ENCODE results near the gene CNIH2. TPM values are rescaled to one million over a fixed set of nuclear protein-coding genes. Genes with fewer than 3 reads are reported as not detected.
"Not testable (repeated sequence)": the region's sequence is repeated elsewhere in the genome, so short reads cannot be mapped to it uniquely, and the experiment has no call there.

Gene CNIH2
- polyA plus RNA-seq, 1 experiment, result 1.2 TPM

GRCh38 chr11:66316849-66317251, 38.9 kb downstream of the CNIH2 start, which contains the start of gene CD248:
Gene CD248, minus strand, starts transcription at chr11:66317044. Its CDS starts 17 bp downstream, at chr11:66317027.
- CTCF ChIA-PET, result interaction anchor here (2.3 to 11.3 kb wide), 4 partner anchors 10 to 71 kb away, joined by 15 to 188 read pairs (median 22); partner anchors contain the start of gene RIN1
- Histone ChIP-seq H3K4me3 (ENCODE audit: low read depth, low read length) (peak within 1 kb of the TSS; percentile 69), H3K36me3 (ENCODE audit: control insufficient read depth, insufficient read depth, low read length) (no peaks in the 10 kb centered on the region; the same call in 1 of the 2 replicates), H3K27me3 (ENCODE audit: control insufficient read depth, insufficient read depth, low read length) (no peaks in the 10 kb centered on the region)
- POLR2A ChIA-PET, result interaction anchor here (0.5 to 1.1 kb wide), 5 partner anchors 10 to 792 kb away, joined by 3 to 10 read pairs (median 6); partner anchors contain the start of genes RIN1, SCYL1 and YIF1A
- TF ChIP-seq CTCF (IDR thresholded peaks at IDR 0.05; ENCODE audit: insufficient read depth, low read depth, low read length), result no peak
- DNase-seq (ENCODE audit: low read depth), result no peak

GRCh38 chr11:66317322-66317722, 39.3 kb downstream of the CNIH2 start:
- DNase-seq (ENCODE audit: low read depth), result no peak
- no peaks in the 10 kb centered on the region; the same call in 1 of the 2 replicates for H3K36me3 ChIP-seq (ENCODE audit: control insufficient read depth, insufficient read depth, low read length)
- ChIA-PET CTCF (interaction anchor here (2.3 to 11.3 kb wide), 4 partner anchors 9 to 70 kb away, joined by 15 to 188 read pairs (median 22); partner anchors contain the start of gene RIN1), POLR2A (interaction anchor here (1.0 to 1.1 kb wide), 2 partner anchors 9 to 28 kb away, joined by 6 to 10 read pairs; partner anchors contain the start of gene YIF1A)
- no peaks in the 10 kb centered on the region for H3K27me3 ChIP-seq (ENCODE audit: control insufficient read depth, insufficient read depth, low read length)
- TF ChIP-seq CTCF (IDR thresholded peaks at IDR 0.05; ENCODE audit: insufficient read depth, low read depth, low read length), result no peak
- H3K4me3 ChIP-seq (ENCODE audit: low read depth, low read length), result peak overlapping the region; percentile 69

GRCh38 chr11:66317723-66318599, 40.0 kb downstream of the CNIH2 start:
- POLR2A ChIA-PET, result interaction anchor here (0.8 kb wide), 1 partner anchor 29 kb away, joined by 6 read pairs; the partner anchor contains the start of gene YIF1A
- Histone ChIP-seq H3K4me3 (ENCODE audit: low read depth, low read length) (no peak overlapping the region), H3K36me3 (ENCODE audit: control insufficient read depth, insufficient read depth, low read length) (no peaks in the 10 kb centered on the region; the same call in 1 of the 2 replicates), H3K27me3 (ENCODE audit: control insufficient read depth, insufficient read depth, low read length) (no peaks in the 10 kb centered on the region)
- CTCF ChIA-PET, result interaction anchor here (0.6 to 11.3 kb wide), 5 partner anchors 9 to 74 kb away, joined by 3 to 188 read pairs (median 17); partner anchors contain the start of gene RIN1
- no peak for DNase-seq (ENCODE audit: low read depth)
- no peak for TF ChIP-seq CTCF (IDR thresholded peaks at IDR 0.05; ENCODE audit: insufficient read depth, low read depth, low read length)

DNA sequence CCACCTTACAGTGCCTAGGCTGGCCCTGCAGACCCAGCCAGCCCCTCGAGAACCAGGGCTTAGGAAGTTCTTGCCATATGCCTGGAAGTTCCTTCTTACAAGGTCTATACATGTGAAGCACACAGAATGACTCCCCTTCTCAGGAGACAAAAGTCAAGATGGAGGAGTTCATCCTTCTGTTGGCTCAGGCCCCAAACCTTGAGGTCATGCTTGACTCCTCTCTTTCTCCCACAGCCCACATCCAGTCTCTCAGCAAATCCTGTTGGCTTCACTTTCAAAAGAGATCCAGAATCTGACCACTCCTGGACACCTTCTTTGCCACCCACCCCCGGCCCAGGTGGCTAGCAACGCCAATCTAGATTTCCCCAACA, 40.6 kb downstream of the CNIH2 start:
- Histone ChIP-seq H3K27me3 (ENCODE audit: control insufficient read depth, insufficient read depth, low read length) (no peaks in the 10 kb centered on the region), H3K4me3 (ENCODE audit: low read depth, low read length) (no peak overlapping the region), H3K36me3 (ENCODE audit: control insufficient read depth, insufficient read depth, low read length) (no peaks in the 10 kb centered on the region; the same call in 1 of the 2 replicates)
- no peak for TF ChIP-seq CTCF (IDR thresholded peaks at IDR 0.05; ENCODE audit: insufficient read depth, low read depth, low read length)
- no peak for DNase-seq (ENCODE audit: low read depth)
- POLR2A ChIA-PET, result interaction anchor here (0.8 kb wide), 1 partner anchor 30 kb away, joined by 6 read pairs; the partner anchor contains the start of gene YIF1A
- CTCF ChIA-PET, result interaction anchor here (0.6 to 11.3 kb wide), 5 partner anchors 8 to 74 kb away, joined by 3 to 188 read pairs (median 17); partner anchors contain the start of gene RIN1

DNA sequence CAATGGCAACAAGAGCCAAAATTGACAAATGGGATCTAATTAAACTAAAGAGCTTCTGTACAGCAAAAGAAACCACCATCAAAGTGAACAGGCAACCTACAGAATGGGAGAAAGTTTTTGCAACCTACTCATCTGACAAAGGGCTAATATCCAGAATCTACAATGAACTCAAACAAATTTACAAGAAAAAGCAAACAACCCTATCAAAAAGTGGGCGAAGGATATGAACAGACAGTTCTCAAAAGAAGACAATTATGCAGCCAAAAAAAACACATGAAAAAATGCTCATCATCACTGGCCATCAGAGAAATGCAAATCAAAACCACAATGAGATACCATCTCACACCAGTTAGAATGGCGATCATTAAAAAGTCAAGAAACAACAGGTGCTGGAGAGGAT, 42.3 kb downstream of the CNIH2 start:
- H3K27me3 ChIP-seq (ENCODE audit: control insufficient read depth, insufficient read depth, low read length); DNase-seq (ENCODE audit: low read depth); CTCF ChIA-PET; H3K36me3 ChIP-seq (ENCODE audit: control insufficient read depth, insufficient read depth, low read length); H3K4me3 ChIP-seq (ENCODE audit: low read depth, low read length); POLR2A ChIA-PET: not testable (repeated sequence)

GRCh38 chr11:66320748-66321147, 42.8 kb downstream of the CNIH2 start:
- H3K4me3 ChIP-seq (ENCODE audit: low read depth, low read length); DNase-seq (ENCODE audit: low read depth); H3K36me3 ChIP-seq (ENCODE audit: control insufficient read depth, insufficient read depth, low read length); POLR2A ChIA-PET; H3K27me3 ChIP-seq (ENCODE audit: control insufficient read depth, insufficient read depth, low read length); CTCF ChIA-PET: not testable (repeated sequence)

Measured in BJ (cell line).